Activated CD4-positive, alpha-beta T cell treated with anti-CD3 and anti-CD28 coated beads for 48 hours (primary cell): Measurements from ENCODE around the gene C20orf202.

Experiments used
- DNase-seq: peaks from one replicate; pipeline ENCODE4 v3.0.0-alpha.2; 2020

The C20orf202 gene

DNA sequence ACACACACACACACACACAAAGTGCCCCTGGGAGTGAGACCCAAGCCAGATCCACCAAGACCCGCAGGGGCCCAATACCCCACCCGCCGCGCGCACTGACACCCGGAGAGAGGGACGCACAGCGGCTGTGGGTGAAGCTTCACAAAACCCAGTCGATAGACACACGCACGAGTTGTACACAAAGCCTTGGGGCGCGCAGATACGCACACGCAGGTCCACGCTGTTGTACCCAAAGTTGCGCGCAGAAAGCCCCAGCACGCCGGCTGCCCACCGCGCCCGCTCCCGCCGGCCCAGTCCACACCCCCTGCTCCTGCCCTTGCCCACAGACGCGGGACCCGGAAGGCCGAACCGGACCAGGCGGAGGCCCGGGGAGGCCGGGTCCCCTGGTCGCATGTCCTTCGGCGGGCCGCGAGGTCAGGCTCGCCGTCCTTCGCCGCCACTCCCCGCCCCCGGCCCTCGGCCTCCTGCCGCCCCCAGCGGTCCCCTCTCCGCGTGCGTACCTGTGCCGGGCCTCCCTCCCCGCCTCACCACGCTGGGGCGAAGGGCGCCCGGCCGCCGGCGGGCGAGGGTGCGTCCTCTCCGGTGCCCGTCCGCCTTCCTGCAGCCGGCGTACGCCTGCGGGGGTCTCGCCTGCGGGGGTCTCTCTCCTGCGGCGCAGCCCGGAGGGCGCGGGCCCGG, 18.5 kb upstream of the C20orf202 start, which contains the start of gene TMEM74B:
Gene TMEM74B, minus strand, starts transcription at position 344 of the 678 bp plus-strand sequence. CDS start 1,180 bp downstream, outside the sequence.
- peak; percentile 9 for DNase-seq

DNA sequence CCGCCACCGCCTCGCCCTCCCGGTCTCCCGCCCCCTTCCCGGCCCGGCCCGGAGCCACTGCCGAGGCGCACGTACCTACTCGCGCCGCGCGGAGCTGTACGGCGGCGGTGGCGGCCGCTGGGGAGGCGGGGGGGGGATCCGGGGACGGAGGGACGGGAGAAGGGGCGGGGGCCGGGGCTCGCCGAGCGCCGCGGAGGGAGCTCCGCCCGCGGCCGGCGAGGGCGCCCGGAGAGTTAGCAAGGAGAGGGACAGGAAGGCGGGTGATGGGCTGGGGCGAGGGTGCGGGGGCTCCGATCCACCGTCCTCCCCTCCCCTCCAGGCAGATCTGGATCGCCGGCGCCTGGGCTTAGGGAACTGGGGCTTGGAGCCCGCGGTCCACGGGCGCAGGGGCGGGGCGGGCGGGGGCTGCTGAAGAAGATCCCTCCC, 17.9 kb upstream of the C20orf202 start:
- DNase-seq = peak; percentile 14

DNA sequence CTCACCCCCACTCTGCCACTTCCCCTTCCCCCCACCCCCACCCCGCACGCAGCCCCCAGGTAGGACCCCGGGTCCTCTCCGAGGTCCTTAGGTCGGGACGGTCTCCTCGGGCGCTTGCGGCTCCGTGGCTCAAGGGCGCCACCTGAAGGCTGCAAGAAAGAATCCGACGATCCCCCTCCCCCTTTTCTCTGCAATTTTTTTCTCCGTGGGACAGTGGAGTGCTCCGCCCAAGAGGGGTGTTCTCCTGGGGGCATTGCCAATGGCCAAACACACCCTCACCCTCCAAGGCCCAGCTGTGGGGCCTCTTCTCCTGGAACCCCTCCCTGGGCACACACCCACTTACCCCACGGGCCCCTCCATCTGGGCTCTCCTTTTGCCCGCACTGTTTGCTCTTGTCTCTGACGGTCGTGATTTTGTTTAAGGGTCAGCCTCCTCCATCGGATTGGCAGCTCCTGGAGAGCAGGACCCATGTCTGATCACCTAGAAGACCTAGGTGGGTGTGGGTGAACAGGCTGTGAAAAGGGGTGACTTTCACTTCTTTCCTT, 17.4 kb upstream of the C20orf202 start:
- DNase-seq = peak; percentile 71

DNA sequence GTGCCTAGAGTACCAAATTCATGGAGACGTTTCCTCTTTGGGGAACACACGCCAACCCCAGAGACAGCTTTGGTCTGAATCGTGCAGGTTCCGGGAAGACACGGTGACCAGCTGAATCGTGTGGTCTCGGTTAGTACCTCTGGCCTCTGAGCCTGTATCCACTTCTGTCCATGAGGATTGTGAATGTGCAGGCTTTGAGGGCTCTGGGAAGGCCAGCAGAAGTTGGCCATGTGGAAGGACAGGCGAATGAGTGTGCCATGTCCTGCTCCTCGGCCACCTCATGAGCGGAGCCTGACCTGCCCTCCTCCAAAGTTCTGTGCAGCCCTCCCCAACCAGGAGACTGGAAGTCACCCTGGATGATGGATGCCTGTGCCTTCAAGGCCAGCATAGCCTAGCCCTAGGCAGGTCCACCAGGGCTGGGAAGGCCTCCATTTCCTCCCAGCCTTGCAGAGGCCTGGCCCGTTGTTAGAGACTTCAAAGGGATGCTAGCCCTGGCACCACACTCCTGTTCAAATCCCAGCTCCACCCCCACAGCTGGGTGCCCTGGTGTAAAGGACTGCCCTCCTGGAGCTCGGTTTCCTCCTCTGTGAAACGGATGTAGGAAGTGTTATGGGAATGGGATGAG, 16.8 kb upstream of the C20orf202 start:
- no peak for DNase-seq

DNA sequence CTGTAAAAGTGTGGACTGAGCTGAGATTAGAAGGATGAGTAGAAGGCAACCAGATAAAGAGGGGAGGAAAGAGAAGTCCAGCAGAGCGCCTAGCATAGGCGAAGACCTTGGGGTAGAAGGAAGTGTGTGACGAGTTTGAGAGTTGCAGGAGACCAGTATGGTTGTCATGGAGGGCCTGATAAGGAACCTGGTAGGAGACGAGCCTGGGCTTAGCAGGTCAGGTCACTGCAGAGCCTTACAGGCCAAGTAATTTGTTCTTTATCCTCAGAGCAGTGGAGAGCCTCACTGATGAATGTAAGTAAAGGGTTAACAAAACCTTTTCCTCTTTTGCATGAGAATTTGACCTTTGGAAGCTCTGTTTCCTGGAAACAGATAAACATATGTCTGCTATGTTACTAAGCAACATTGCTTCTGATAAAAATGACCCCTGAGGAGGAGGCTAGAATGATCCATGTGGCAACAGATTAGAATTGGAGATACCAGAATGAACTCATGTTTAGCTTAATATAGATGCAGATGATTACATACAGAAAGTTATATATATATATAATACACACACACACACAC, 15.6 kb upstream of the C20orf202 start:
- DNase-seq = no peak

DNA sequence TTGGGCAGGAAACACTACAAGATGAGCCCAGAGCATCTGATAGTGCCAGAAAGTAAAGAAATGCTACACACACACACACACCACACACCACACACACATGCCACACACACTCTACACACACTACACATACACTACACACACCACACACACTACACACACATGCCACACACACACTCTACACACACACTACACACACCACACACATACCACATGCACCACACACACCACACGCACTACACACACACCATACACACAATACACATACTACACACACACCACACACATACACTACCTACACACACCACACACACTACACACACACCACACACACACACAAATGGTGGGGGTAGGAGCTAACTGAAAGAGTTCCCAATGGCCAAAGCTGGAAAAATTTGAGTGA, 14.9 kb upstream of the C20orf202 start:
- no peak for DNase-seq

DNA sequence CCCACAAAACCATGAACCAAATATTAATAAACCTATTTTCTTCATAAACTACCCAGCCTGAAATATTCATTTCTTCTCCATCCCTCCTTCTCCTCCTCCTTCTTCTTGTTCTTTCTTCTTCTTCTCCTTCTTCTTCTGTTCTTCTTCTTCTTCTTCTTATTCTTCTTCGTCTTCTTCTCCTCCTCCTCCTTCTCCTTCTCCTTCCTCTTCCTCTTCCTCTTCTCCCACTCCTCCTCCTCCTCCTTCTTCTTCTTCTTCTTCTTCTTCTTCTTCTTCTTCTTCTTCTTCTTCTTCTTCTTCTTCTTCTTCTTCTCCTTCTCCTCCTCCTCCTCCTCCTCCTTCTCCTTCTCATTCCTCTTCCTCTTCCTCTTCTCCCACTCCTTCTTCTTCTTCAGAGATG, 13.4 kb upstream of the C20orf202 start:
- no peak for DNase-seq

DNA sequence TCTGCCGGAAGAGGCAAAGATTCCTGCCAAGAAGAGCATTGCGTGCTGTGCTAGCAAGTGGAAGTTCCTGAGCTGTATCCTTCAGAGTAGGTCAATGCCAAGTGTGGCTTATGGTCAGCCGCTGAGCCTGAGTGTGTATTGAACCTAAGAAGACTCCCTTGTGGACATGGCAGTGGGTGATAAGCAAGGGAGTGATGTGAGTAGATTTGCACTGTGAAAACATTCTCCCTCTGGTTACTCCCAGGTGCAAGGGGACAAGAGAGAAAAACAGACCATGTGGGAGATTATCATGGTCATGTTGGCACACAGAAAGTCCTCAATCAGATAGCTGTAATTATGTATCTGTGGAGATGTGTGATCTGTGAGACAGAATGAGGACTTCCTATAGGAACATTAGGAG, 12.4 kb upstream of the C20orf202 start:
- DNase-seq = no peak

DNA sequence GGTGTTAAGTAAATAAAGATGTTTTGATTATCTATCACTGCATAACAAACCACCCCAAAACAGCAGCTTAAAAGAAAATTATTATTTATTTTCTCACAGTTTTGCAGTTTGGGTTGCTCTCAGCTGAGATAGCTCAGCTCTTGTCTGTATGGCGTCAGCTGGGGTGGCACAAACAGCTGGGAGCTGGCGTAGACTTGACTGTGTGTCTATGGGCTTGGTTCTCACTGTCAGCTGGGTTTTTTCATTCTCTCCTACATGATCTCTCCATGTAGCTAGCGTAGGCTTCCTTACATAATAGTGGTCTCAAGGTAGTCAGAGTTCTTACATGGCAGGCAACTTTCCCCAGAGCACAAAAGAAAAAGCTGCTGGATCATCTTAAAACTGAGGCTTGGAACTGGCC, 12.0 kb upstream of the C20orf202 start:
- no peak for DNase-seq

DNA sequence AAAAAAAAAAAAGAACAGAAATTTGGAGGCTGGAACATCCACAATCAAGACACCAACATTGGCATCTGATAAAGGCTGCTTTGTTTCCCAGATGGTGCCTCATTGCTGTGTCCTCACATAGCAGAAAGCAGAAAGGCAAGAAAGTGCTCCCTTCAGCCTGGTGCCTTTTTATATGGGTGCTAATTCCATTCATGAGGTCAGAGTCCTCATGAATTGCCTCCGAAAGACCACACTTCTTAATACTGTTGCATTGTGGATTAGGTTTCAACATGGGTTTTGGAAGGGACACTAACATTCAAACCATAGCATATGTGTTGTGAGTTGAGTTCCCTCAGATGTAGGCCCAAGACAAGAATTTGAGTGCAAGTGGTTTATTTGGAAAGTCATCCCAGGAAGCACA, 8.0 kb upstream of the C20orf202 start:
- DNase-seq = no peak

DNA sequence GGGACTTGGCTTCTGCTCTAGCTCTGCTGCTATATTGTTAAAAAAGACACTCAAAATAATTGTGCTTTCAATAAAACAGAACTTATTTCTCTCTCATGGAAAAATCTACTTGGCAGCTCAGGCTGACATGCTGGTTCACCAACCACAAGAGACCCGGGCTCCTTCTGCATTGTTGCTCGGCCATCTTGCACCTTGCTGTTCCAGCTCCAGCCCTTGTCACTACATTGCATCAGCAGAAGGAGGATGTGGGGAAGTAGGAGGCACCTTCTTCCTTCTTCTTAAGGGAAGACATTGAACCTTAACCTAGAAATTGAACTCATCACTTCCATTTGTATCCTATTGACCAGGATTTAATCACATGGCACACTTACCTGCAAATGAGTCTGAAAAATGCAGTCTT, 6.6 kb upstream of the C20orf202 start:
- no peak for DNase-seq

DNA sequence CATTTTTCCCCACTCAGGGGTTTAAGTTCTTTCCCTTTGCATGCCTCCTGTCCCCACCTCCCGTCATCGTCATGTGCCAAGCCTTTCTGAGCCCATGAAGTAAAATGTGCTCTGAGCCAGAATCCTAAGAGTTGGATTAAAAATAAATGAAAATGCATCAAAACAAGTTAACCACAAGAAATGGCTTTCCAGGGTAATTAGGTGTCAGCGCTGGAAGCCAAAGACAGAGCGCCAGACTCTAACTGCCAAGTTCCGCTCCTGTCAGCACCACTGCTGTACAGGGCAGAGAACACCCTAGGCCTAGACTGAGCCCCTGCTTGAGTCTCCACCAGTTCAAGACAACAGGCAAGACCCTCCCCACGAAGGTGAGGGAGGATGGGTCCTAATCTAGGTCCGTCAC, 5.5 kb upstream of the C20orf202 start:
- no peak for DNase-seq

DNA sequence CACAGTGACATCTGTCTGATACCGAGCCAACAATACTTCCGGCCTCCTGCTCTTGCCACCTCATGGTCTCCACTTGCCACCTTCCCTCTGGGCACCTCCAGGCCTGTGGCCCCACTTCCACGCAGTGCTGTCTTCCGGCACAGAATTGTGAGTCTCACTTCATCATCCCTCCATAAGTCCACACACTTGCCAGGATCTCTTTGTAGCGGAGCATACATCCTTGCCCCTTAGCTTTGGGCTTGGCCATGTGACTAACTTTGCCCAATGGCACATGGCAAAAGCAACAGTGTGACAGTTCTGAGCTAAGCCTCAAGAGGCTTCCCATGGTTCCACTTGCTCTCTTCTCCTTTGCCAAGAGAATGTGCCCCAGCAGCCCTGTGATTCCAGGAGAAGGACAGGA, 4.5 kb upstream of the C20orf202 start:
- DNase-seq = no peak

DNA sequence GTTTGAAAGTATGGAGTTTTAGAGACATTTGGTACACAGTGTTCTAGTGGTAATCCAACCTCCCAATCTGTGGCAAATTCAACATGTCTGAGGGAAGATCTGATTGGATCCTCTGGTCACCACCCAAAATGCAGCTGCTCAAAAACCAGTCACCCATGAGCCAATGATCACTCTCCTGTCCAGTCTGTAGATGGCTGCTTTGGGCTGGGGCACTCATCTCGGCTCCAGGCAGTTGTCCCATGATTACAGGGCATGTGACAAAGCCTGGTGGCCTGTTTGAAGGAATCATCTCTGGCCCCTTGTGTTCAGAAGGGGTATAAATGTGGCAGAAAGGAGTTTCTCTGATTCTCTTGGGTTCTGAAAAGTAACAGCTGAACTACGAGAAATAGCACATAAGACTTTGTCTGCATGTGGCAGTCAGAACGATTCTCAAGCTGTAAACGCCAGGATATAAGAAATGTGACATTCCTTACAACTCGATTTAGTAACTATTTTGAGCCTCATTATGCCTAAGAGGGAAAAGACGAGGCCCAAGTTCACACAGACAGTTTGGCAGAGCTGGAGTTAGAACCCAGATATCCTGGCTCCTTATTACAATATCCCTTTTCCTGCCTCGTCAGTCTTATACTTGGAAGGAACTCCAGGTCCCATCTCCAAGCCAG, 3.9 kb upstream of the C20orf202 start:
- no peak for DNase-seq

DNA sequence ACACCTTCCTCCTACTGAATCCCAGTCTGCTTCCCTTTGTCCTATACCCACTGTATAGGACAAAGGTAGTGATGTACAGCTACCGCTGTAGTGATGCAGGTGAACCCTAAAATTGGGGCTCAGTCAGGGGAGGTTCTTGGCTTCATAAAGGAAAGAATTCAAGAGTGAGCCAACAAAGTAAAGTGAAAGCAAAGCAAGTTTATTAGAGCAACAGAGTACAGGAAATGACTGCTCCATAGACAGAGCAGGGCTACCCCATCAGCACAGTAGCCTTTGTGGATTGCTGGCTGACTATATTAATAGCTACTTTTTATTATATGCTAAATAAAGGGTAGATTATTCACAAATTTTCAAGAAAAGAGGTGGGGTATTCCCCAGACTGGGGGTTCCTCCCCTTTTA, 3.3 kb upstream of the C20orf202 start:
- DNase-seq = no peak

DNA sequence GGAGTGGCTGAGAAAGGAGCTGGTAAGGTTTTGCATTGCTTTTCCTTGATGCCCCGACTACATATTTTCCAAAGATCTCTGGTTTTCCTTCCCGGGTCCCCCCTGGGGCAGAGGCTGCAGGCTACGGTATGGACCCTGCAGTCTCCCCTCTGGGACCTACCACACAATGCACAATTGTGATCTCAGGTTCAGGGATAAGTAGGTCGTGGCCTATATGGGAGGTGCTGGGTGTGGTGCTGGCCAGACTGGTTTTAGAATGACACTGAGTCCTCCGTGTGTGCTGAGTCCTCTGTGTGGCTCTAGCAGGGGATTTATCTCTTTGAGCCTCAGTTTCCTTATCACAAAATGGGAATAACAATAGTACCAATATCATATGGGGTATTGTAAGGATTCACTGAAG, 376 bp downstream of the C20orf202 start:
- no peak for DNase-seq

DNA sequence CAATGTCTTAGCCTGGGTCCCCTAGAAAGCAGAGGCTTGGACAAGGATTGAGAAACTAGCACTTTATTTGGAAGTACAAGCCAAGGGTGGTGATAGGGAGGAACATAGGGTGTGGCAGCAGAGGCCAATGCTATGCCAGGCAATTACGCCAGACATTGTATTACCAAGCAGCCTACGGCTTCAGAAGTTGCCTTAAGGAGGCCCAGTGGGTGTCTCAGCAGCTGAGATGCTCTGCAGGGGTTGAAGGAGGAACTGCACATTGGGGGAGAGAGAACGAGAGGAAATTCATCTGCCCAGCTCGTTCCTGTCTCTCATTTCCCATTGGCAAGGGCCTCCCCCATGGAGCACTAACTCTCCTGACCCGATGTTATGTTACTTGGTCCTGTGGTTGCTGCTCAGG, 859 bp downstream of the C20orf202 start:
- no peak for DNase-seq

DNA sequence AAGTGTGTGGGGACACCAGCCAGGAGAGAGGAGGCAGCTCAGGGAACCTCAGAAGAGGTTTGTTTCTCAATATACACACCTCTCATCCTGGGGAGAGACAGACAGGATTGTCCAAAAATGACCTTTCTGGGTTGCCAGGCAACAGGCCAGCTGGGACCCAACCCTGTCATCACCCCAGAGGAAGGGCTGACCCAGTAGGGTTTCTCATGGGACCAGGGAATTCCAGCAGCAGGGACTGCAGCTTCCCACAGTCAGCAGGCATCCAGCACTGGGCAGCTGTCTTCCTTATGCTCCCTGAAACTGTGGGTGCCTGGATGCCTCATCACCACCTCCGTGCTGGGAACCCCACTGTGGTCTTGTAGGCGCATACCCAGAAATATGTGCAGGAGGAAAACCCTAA, 1.3 kb downstream of the C20orf202 start:
- DNase-seq = no peak

DNA sequence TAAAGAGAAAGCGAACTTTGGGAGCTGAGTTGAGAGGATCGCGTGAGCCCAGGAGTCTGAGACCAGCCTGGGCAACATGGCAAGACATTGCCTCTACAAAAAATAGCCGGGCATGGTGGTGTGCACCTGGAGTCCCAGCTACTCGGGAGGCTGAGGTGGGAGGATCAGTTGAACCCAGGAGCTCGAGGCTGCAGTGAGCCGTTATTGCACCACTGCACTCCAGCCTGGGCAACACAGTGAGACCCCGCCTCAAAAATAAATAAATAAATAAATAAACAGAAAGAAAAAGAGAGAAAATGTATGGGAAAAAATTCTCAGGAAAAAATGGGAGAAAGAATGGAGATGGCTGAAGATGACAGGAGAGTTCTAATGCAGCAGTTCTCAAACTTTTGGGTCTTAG, 2.5 kb downstream of the C20orf202 start:
- DNase-seq = no peak

DNA sequence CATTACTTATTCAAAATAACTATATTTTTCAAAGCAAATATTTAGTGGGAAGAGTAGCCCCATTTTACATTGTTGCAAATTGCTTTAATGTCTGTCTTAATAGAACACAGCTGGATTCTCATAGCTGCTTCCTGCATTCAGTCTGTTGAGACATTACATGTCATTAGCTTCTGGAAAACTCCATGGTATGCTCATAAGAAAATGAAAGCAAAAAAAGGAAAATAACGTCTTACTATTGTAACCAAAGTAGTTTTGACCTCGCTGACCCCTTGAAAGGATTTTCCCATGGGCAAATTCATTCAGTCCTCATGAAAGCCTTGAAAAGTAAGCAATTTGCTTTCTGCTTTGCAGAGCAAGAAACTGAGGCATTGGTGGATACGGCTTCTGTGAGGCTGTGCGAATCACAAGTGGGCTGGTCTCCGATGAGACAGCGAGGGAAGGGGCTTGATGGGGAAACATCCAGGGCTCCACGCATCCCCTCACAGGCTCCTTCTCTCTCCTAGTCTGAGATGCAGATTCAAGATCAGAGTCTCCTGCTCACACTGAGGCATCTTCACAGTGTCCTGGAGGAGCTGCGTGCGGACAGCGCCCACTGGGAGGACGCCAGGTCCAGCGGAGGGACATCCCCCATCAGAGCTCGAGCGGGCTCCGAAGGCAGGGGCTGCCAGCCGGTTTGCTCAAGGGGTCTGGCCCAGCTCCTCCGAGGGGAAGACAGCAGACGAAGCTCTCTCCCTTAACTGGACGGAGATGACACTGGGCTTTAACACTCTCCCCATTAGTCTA, 3.3 kb downstream of the C20orf202 start:
- DNase-seq = no peak

DNA sequence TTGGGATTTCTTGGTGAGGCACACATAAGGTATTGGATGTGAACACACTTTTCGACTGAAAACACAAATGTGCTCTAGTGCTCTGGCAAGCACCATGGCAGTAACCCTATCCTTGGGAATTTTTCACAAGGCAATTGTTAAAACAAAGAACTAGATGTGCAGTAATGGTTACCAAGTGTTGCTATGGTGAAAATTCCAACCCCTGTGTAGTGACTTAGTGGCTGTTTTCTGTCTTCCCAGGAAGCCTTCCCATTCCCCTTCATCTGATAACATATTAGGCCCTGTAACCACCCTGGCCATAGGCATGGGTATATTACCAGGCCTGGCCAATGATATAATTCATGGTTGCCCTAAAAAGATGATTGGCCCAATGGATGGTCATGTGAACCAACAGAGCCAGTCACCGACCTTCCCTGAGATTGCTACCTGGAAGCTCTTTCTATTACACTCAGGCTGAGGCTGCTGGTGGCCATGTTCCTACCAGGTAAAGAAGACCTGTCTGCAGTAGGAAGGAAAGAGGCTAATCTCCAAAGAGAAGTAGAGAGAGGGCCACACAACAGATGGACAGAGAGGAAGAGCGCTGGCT, 4.1 kb downstream of the C20orf202 start:
- no peak for DNase-seq
